Measurements from ENCODE around the gene LYPLAL1. TPM values are rescaled to one million over a fixed set of nuclear protein-coding genes. Genes with fewer than 3 reads are reported as not detected.

LYPLAL1 gene
- total and polyA plus RNA-seq, 11 donors, result 19.6 to 126 (median 87.2) TPM

GRCh38 chr1:219160967-219161366 is 12.7 kb upstream of the LYPLAL1 start:
- WGBS, 4 donors, result 77 to 85% (median 82%) methylated on average over 2 of the region's 2 CpGs
- Histone ChIP-seq H3K4me1 (no peaks in the 10 kb centered on the region), H3K36me3 (no peaks in the 10 kb centered on the region), H3K27me3 (no peaks in the 10 kb centered on the region), H3K9me3 (no peaks in the 10 kb centered on the region), H3K27ac (no peak overlapping the region), H3K4me3 (no peak overlapping the region)
- TF ChIP-seq CTCF (IDR thresholded peaks at IDR 0.05), result no peak
- TF ChIP-seq POLR2A (IDR thresholded peaks at IDR 0.05), result no peak
- ATAC-seq (peak in 1 of 4 donors; percentile 54), DNase-seq (no peak)
- intact Hi-C loops (cut with DNase I), result no loop called here

- no peaks in the 10 kb centered on the region for H3K4me1 ChIP-seq
- intact Hi-C loops (cut with DNase I), result no loop called here
- H3K27me3 ChIP-seq, result no peaks in the 10 kb centered on the region
- H3K36me3 ChIP-seq, result no peaks in the 10 kb centered on the region
- DNase-seq (no peak), ATAC-seq (peak in 1 of 4 donors; percentile 33)
- no peak for TF ChIP-seq CTCF (IDR thresholded peaks at IDR 0.05)
- no peak for TF ChIP-seq POLR2A (IDR thresholded peaks at IDR 0.05)
- no peak overlapping the region for H3K4me3 ChIP-seq
- no peaks in the 10 kb centered on the region for H3K9me3 ChIP-seq
- H3K27ac ChIP-seq, result no peak overlapping the region
- WGBS, 4 donors, result 86 to 100% (median 94%) methylated on average over 1 of the region's 1 CpG
These were observed 12.3 kb upstream of the LYPLAL1 start for GRCh38 chr1:219161371-219161770.

- no peak overlapping the region for H3K4me3 ChIP-seq
- ATAC-seq, result no peak
- no peak overlapping the region for H3K27ac ChIP-seq
- DNase-seq, result no peak
- no peaks in the 10 kb centered on the region for H3K4me1 ChIP-seq
- WGBS, 4 donors, result 84 to 88% (median 85%) methylated on average over 4 of the region's 4 CpGs
- TF ChIP-seq CTCF (IDR thresholded peaks at IDR 0.05) (no peak), POLR2A (IDR thresholded peaks at IDR 0.05) (no peak)
- no peaks in the 10 kb centered on the region for H3K9me3 ChIP-seq
- H3K27me3 ChIP-seq, result no peaks in the 10 kb centered on the region
- no peaks in the 10 kb centered on the region for H3K36me3 ChIP-seq
- intact Hi-C loops (cut with DNase I), result no loop called here
These were observed 10.2 kb upstream of the LYPLAL1 start for GRCh38 chr1:219163401-219163954.

- Histone ChIP-seq H3K9me3 (no peaks in the 10 kb centered on the region), H3K4me1 (peaks cover 0 to 29% (median 14%) of the 10 kb centered on the region in 12 donors), H3K4me3 (no peak overlapping the region), H3K36me3 (no peaks in the 10 kb centered on the region), H3K27ac (peak overlapping the region in 2 of 12 donors; percentile 36 to 41), H3K27me3 (no peaks in the 10 kb centered on the region)
- intact Hi-C loops (cut with DNase I), result loop anchor here in 4 of 10 donors (5.0 to 10.0 kb wide), 2 partner anchors 704 to 827 kb away; partner anchors contain the start of gene TGFB2 (in 4 of the 4)
- ATAC-seq, result no peak
- DNase-seq, result no peak
- WGBS, 4 donors, result 93 to 100% (median 98%) methylated on average over 1 of the region's 1 CpG
- no peak for TF ChIP-seq POLR2A (IDR thresholded peaks at IDR 0.05)
- no peak for TF ChIP-seq CTCF (IDR thresholded peaks at IDR 0.05)
These were observed 2.3 kb upstream of the LYPLAL1 start for GRCh38 chr1:219171192-219171935.

Measured in heart left ventricle (tissue), 16 donors.